Measurements from ENCODE around the gene DLL4. TPM values are rescaled to one million over a fixed set of nuclear protein-coding genes. Genes with fewer than 3 reads are reported as not detected.

DLL4 gene
- total and polyA plus RNA-seq, 2 donors (not counting 1 experiment from before 2014, with no cell fraction given) = 0.07 to 0.30 TPM

- Histone ChIP-seq H3K36me3 (replicated peaks in 1 of 2; ENCODE audit: control extremely low read depth in 1 of 2, control insufficient read depth in 1 of 2, extremely low read depth in 1 of 2, insufficient read depth in 2 of 2, low read length in 1 of 2) (no peaks in the 10 kb centered on the region), H3K79me2 (ENCODE audit: control insufficient read depth, insufficient read depth, low read length) (no peaks in the 10 kb centered on the region), H3K27ac (ENCODE audit: low read length in 2 of 2) (no peak overlapping the region), H3K4me1 (ENCODE audit: control insufficient read depth in 2 of 2, insufficient read depth in 2 of 2, low read length in 2 of 2) (peaks cover 2 to 12% of the 10 kb centered on the region in 2 donors), H4K20me1 (ENCODE audit: control insufficient read depth, insufficient read depth, low read length, poor library complexity, severe bottlenecking) (no peaks in the 10 kb centered on the region), H3K4me3 (ENCODE audit: control extremely low read depth in 1 of 5, extremely low read depth in 1 of 5, insufficient read depth in 1 of 5, low read depth in 2 of 5, low read length in 4 of 5) (no peak overlapping the region), H3K4me2 (replicated peaks; ENCODE audit: low read depth, low read length, poor library complexity, severe bottlenecking) (no peak overlapping the region), H3K27me3 (replicated peaks in 1 of 4; ENCODE audit: control extremely low read depth in 1 of 4, control insufficient read depth in 3 of 4, insufficient read depth in 4 of 4, low read length in 3 of 4) (no peaks in the 10 kb centered on the region), H2AFZ (ENCODE audit: insufficient read depth, low read depth, low read length, poor library complexity, severe bottlenecking) (no peak overlapping the region), H3K9me3 (ENCODE audit: control extremely low read depth in 1 of 3, control insufficient read depth in 2 of 3, insufficient read depth in 1 of 3, low read length in 2 of 3) (no peaks in the 10 kb centered on the region), H3K9ac (ENCODE audit: low read length) (no peak overlapping the region)
- H3K27ac Mint-ChIP-seq = no peak overlapping the region
- intact Hi-C loops (cut with micrococcal nuclease) = no loop called here
- no peaks in the 10 kb centered on the region for H3K27me3 Mint-ChIP-seq
- DNase-seq = no peak
- H3K4me3 Mint-ChIP-seq = no peak overlapping the region
- CTCF ChIA-PET = interaction anchor here (0.6 to 1.0 kb wide), 2 partner anchors 13 to 129 kb away, joined by 3 to 4 read pairs; no protein-coding TSS in a partner anchor
- TF ChIP-seq CTCF (IDR thresholded peaks at IDR 0.05) = no peak
- no peak for TF ChIP-seq EZH2 (IDR thresholded peaks at IDR 0.05; ENCODE audit: borderline replicate concordance, insufficient read depth, low read depth, low read length, poor library complexity, severe bottlenecking)
- H3K9me3 Mint-ChIP-seq (ENCODE audit: insufficient read depth) = no peaks in the 10 kb centered on the region
- ATAC-seq (ENCODE audit: low read depth) = no peak
- POLR2A ChIA-PET = no interaction called here
- 89% methylated on average over 7 of the region's 8 CpGs for WGBS (ENCODE audit: insufficient coverage)
- H3K4me1 Mint-ChIP-seq = peaks cover 14% of the 10 kb centered on the region
These were observed 29.6 kb downstream of the DLL4 start for GRCh38 chr15:40958723-40959122.

- Mint-ChIP-seq H3K4me1 (peaks cover 8% of the 10 kb centered on the region), H3K9me3 (ENCODE audit: insufficient read depth) (no peaks in the 10 kb centered on the region), H3K4me3 (peak overlapping the region; percentile 2), H3K27ac (peak overlapping the region; percentile 50), H3K27me3 (no peaks in the 10 kb centered on the region)
- Histone ChIP-seq H3K36me3 (replicated peaks in 1 of 2; ENCODE audit: control extremely low read depth in 1 of 2, control insufficient read depth in 1 of 2, extremely low read depth in 1 of 2, insufficient read depth in 2 of 2, low read length in 1 of 2) (no peaks in the 10 kb centered on the region), H2AFZ (ENCODE audit: insufficient read depth, low read depth, low read length, poor library complexity, severe bottlenecking) (peak overlapping the region; percentile 64), H3K4me1 (ENCODE audit: control insufficient read depth in 2 of 2, insufficient read depth in 2 of 2, low read length in 2 of 2) (peaks cover 0 to 9% of the 10 kb centered on the region in 2 donors), H3K79me2 (ENCODE audit: control insufficient read depth, insufficient read depth, low read length) (no peaks in the 10 kb centered on the region), H3K27ac (ENCODE audit: low read length in 2 of 2) (no peak overlapping the region), H4K20me1 (ENCODE audit: control insufficient read depth, insufficient read depth, low read length, poor library complexity, severe bottlenecking) (no peaks in the 10 kb centered on the region), H3K9ac (ENCODE audit: low read length) (no peak overlapping the region), H3K27me3 (replicated peaks in 1 of 4; ENCODE audit: control extremely low read depth in 1 of 4, control insufficient read depth in 3 of 4, insufficient read depth in 4 of 4, low read length in 3 of 4) (no peaks in the 10 kb centered on the region), H3K9me3 (ENCODE audit: control extremely low read depth in 1 of 3, control insufficient read depth in 2 of 3, insufficient read depth in 1 of 3, low read length in 2 of 3) (no peaks in the 10 kb centered on the region), H3K4me3 (ENCODE audit: control extremely low read depth in 1 of 5, extremely low read depth in 1 of 5, insufficient read depth in 1 of 5, low read depth in 2 of 5, low read length in 4 of 5) (no peak overlapping the region), H3K4me2 (replicated peaks; ENCODE audit: low read depth, low read length, poor library complexity, severe bottlenecking) (peak overlapping the region; percentile 40)
- intact Hi-C loops (cut with micrococcal nuclease) = no loop called here
- no peak for TF ChIP-seq EZH2 (IDR thresholded peaks at IDR 0.05; ENCODE audit: borderline replicate concordance, insufficient read depth, low read depth, low read length, poor library complexity, severe bottlenecking)
- TF ChIP-seq CTCF (IDR thresholded peaks at IDR 0.05) = no peak
- ChIA-PET POLR2A (no interaction called here), CTCF (interaction anchor here (0.6 kb wide), 1 partner anchor 52 kb away, joined by 3 read pairs; no protein-coding TSS in a partner anchor)
- ATAC-seq (ENCODE audit: low read depth) = peak; percentile 36
- 65% methylated on average over 16 of the region's 22 CpGs for WGBS (ENCODE audit: insufficient coverage)
- DNase-seq = no peak
These were observed 30.4 kb downstream of the DLL4 start for GRCh38 chr15:40959331-40960141.
